HG02852 (cell line): ENCODE results near the gene MT1E.
"Not testable (repeated sequence)": the region's sequence is repeated elsewhere in the genome, so short reads cannot be mapped to it uniquely, and the experiment has no call there.

Source experiments
- ATAC-seq: cut with Tn5 transposase; IDR thresholded peaks from one replicate; pipeline ENCODE4 v1.9.1; 2021; ENCODE audit warnings: mild to moderate bottlenecking, moderate library complexity; ENCODE audit not compliant: unreplicated experiment

MT1E gene

GRCh38 chr16:56625140-56625942 is at the start of gene MT1E:
TSS of gene MT1E (plus strand) at chr16:56625781. CDS start at chr16:56625852, 71 bp downstream.
- peak; percentile 46 for ATAC-seq

DNA sequence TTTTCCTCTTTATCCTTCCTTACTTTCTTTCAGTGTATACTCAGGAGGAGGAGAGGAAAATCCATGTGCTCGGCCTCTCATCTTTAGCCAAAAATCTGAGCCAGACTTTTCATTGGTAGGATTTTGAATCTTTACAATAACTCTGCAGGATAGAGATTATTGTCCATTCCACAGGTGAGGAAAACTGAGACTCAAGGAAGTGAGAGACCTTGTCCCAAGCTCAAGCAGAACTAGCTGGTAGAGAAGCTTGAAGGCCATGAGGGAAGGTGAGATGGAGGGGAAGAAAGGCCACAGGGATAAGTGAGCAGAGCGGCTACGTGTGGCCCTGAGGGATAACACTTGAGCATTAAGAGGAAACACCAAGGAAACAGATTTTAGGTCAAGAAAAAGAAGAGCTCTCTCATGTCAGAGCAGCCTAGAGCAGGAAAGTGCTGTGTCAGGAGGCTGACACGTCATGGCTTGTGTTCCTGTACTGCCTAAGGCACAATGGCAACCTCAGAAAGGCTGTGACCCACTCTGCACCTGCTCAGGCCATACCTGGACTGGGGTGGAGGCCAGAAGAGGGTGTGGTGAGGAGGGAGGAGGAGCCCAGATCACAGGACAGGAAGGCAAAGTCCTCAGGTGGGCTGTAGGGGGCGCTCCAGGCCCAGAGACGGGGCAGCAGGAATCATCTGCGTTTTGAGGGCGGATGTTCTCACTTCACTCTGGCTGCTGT is 48.8 kb upstream of the MT1E start:
- ATAC-seq = peak; percentile 91

DNA sequence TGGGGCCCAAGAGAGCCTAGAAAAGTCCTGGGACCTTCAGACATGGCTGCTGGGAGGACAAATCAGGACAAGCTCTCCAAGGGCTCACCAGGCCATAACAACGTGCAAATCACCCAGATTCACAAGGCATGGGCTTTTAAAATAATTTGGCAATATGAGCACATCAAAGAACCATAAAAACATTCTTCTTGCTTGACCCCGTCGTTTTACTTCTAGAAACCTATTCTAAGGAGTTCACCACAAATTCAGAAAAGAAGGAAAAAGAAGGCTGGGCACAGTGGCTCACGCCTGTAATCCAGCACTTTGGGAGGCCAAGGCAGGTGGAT is 48.3 kb upstream of the MT1E start:
- ATAC-seq = no peak

DNA sequence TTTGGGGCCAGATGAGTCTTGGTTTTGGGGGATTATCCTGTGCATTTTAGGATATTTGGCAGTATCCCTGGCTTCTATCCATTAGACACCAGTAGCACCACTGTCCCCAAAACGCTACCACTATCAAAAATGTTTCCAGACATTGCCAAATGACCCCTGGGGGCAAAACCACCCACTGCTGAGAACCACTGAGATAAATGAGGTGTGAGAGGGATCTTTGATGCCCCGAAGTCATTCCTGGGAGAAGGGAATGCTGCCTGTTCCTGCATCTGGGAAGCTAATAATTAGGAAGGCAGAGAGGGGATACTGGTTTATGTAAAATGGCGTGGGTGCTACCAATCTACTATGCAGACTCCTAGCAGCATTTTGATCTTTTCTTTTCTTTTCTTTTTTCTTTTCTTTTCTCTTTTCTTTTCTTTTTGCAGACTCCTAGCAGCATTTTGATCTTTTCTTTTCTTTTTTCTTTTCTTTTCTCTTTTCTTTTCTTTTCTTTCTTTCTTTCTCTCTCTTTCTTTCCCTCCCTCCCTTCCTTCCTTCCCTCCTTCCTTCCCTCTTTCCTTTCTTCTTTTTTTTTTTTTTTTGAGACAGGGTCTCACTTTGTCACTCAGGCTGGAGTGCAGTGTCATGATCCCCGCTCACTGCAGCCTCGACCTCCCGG is 45.1 kb upstream of the MT1E start:
- ATAC-seq = no peak

DNA sequence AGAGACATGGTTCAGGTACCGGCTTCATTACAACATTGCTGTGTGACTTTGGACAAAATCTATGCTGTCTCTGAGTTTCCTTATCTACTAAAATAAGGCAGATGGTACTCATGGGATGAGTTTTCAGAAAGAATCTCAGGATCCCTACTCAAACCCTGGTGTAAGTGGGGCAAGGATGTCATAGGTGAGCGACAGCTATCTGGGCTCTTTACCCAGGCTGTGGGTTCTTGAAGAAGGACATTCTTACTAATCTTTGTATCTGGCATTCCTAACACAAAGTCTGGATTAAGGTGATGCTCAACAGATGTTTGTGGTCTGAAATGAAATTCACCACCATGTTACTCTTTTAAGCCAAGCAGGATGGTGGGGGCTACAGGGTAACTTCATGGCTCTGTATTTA is 42.7 kb upstream of the MT1E start:
- not testable (repeated sequence) for ATAC-seq

- ATAC-seq = no peak
Measured at GRCh38 chr16:56583351-56584168, 42.0 kb upstream of the MT1E start.

- no peak for ATAC-seq
Measured at GRCh38 chr16:56584276-56584675, 41.3 kb upstream of the MT1E start.

GRCh38 chr16:56588781-56589140 is 36.8 kb upstream of the MT1E start:
- no peak for ATAC-seq

DNA sequence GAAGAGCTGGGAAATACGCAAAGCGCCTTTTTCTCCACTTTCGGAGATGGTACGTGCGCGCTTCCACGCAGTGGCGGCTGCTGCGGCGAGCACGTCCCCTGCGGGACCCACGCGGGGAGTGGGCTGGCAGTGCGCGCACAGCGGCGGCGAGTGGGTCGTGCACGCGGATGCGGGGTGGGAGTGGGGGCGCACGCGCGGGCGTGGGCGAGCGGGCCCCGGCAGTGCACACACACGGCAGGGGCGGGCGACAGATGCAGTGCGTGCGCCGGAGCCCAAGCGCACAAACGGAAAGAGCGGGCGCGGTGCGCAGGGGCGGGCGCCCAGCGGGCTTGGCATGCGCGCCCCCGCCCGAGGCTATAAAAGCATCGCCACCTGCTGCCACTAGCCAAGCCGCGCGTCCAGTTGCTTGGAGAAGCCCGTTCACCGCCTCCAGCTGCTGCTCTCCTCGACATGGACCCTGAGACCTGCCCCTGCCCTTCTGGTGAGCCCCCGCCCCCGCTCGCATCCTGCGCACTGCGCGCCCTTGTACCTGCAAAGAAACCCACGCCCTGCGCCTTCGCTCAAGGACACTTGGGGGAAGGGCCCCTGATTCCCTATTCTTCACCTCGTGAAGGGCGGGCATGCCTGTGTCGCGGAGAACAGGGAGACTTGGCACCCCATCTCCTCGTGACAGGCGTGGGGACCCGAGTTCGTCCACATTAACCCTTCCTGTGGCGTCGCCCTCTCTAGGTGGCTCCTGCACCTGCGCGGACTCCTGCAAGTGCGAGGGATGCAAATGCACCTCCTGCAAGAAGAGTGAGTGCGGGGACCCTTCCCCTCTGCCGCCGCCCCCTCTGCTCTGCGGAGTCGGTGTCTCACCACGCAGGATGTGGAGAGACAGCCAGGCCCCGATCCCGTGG is 36.2 kb upstream of the MT1E start, which contains the start of gene MT3:
Gene MT3, plus strand, starts transcription at position 388 of the 899 bp plus-strand sequence. Its CDS starts 63 bp downstream, at position 451.
- no peak for ATAC-seq

- no peak for ATAC-seq
Measured at GRCh38 chr16:56591377-56592060, 34.1 kb upstream of the MT1E start.

GRCh38 chr16:56593573-56594291 is 31.8 kb upstream of the MT1E start:
- no peak for ATAC-seq

- no peak for ATAC-seq
Measured at GRCh38 chr16:56594292-56594619, 31.3 kb upstream of the MT1E start.

- no peak for ATAC-seq
Measured at GRCh38 chr16:56600398-56600999, 25.1 kb upstream of the MT1E start.

DNA sequence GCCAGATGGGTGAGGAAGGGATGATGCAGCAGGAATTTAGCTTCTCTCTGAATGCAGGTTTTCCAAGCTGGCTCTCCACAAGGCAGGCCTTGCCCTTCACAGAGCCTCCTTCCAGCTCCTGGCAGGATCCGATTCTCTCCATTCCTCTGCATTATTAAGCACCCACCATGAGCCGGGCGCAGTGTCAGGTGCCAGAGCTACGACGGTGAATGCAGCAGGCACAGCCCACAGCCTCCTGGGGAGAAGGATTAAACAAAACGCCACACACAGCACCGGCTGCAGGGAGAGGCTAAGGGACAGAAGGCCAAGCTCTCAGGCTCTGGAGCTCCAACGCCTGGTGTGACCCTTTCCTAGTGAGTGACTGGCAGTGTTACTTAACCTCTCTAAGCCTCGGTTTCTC is 24.3 kb upstream of the MT1E start:
- no peak for ATAC-seq

GRCh38 chr16:56603589-56603988 is 22.0 kb upstream of the MT1E start:
- ATAC-seq = no peak

- ATAC-seq = no peak
Measured at GRCh38 chr16:56604966-56605365, 20.6 kb upstream of the MT1E start.

- ATAC-seq = no peak
Measured at GRCh38 chr16:56605475-56605874, 20.1 kb upstream of the MT1E start.

- ATAC-seq = no peak
Measured at GRCh38 chr16:56606071-56606475, 19.5 kb upstream of the MT1E start.
